HEK293 (cell line): Measurements from ENCODE around the gene DEF6.

Source experiments
- MEIS1 ChIP-seq: sonication (generic); formaldehyde crosslinking; IDR thresholded peaks from 2 replicates; pipeline ENCODE4 v1.8.1; 2022; ENCODE audit warnings: missing genetic modification reagents, mild to moderate bottlenecking, borderline replicate concordance
- ZNF146 ChIP-seq: fragments of 450-650 bp; formaldehyde crosslinking; IDR thresholded peaks from 2 replicates; pipeline ENCODE4 v1.5.1; 2016; ENCODE audit warnings: missing biosample characterization, missing genetic modification characterization
- ZNF274 ChIP-seq, 2 experiments: fragments of 200-500 bp in 1 of 2; fragments of 450-650 bp in 1 of 2; sonication (Bioruptor generic) in 1 of 2; formaldehyde crosslinking in 1 of 2; IDR thresholded peaks; 2 replicates each; pipeline versions ENCODE4 v1.5.1 to v1.6.1; 2014 to 2016; ENCODE audit warnings: borderline replicate concordance in 1 of 2, inconsistent platforms in 1 of 2, low read length in 1 of 2, missing biosample characterization in 1 of 2, missing genetic modification characterization in 1 of 2
- ZNF416 ChIP-seq: fragments of 450-650 bp; formaldehyde crosslinking; IDR thresholded peaks from 2 replicates; pipeline ENCODE4 v1.5.1; 2016; ENCODE audit warnings: missing biosample characterization, missing genetic modification characterization
- ZNF561 ChIP-seq: fragments of 450-650 bp; IDR thresholded peaks from 2 replicates; pipeline ENCODE4 v1.5.1; 2018; ENCODE audit warnings: missing biosample characterization, missing genetic modification characterization, borderline replicate concordance
- TF ChIP-seq, protein P1 (sequence below): fragments of 450-650 bp; formaldehyde crosslinking; IDR thresholded peaks from 2 replicates; pipeline ENCODE4 v1.5.1; 2016; ENCODE audit warnings: missing biosample characterization, missing genetic modification characterization

DNA sequence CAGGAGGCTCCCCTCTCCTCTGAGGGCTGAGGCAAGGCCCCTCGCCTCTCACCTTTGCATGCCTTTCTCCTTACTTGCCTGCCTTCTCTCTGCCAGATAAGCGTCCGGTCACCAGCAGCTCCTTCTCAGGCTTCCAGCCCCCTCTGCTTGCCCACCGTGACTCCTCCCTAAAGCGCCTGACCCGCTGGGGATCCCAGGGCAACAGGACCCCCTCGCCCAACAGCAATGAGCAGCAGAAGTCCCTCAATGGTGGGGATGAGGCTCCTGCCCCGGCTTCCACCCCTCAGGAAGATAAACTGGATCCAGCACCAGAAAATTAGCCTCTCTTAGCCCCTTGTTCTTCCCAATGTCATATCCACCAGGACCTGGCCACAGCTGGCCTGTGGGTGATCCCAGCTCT lies 23.5 kb downstream of the DEF6 start:
- TF ChIP-seq, protein P1, sequence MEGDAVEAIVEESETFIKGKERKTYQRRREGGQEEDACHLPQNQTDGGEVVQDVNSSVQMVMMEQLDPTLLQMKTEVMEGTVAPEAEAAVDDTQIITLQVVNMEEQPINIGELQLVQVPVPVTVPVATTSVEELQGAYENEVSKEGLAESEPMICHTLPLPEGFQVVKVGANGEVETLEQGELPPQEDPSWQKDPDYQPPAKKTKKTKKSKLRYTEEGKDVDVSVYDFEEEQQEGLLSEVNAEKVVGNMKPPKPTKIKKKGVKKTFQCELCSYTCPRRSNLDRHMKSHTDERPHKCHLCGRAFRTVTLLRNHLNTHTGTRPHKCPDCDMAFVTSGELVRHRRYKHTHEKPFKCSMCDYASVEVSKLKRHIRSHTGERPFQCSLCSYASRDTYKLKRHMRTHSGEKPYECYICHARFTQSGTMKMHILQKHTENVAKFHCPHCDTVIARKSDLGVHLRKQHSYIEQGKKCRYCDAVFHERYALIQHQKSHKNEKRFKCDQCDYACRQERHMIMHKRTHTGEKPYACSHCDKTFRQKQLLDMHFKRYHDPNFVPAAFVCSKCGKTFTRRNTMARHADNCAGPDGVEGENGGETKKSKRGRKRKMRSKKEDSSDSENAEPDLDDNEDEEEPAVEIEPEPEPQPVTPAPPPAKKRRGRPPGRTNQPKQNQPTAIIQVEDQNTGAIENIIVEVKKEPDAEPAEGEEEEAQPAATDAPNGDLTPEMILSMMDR, result no peak
- no peak for TF ChIP-seq ZNF561 (tag by site-specific recombination)
- TF ChIP-seq ZNF416, result no peak
- no peak for TF ChIP-seq ZNF274 (IDR thresholded peaks at IDR 0.05; ENCODE audit: low read length)
- no peak for TF ChIP-seq ZNF274 (tag by site-specific recombination; IDR thresholded peaks at IDR 0.05; ENCODE audit: borderline replicate concordance)
- TF ChIP-seq MEIS1 (CRISPR knock-in tag), result no peak
- no peak for TF ChIP-seq ZNF146
